NK-92 (cell line): Measurements from ENCODE around the gene GSPT1.
A peak's percentile ranks its signal among the peaks of the same experiment; 100 is the strongest.
"Not testable (repeated sequence)": the region's sequence is repeated elsewhere in the genome, so short reads cannot be mapped to it uniquely, and the experiment has no call there.

Experiments used
- DNase-seq: peaks from one replicate; lab custom pipeline; 2025; ENCODE audit not compliant: unreplicated experiment; lab: John Stamatoyannopoulos, UW

The GSPT1 gene

GRCh38 chr16:11915644-11916523 is at the start of gene GSPT1:
Gene GSPT1, minus strand, starts transcription at chr16:11915956. Its CDS starts 236 bp downstream, at chr16:11915720.
- peak; percentile 96 for DNase-seq

GRCh38 chr16:11964761-11965551 is 49.2 kb upstream of the GSPT1 start, which contains the start of gene TNFRSF17:
Gene TNFRSF17, plus strand, starts transcription at chr16:11965210. Its CDS starts 115 bp downstream, at chr16:11965325.
- DNase-seq: no peak

GRCh38 chr16:11963706-11964105 is 48.0 kb upstream of the GSPT1 start:
- no peak for DNase-seq

- not testable (repeated sequence) for DNase-seq
Measured at GRCh38 chr16:11962978-11963377, 47.2 kb upstream of the GSPT1 start.

- DNase-seq: not testable (repeated sequence)
Measured at GRCh38 chr16:11962457-11962856, 46.7 kb upstream of the GSPT1 start.

GRCh38 chr16:11957591-11958395 is 42.0 kb upstream of the GSPT1 start:
- DNase-seq: no peak

- no peak for DNase-seq
Measured at GRCh38 chr16:11956558-11956957, 40.8 kb upstream of the GSPT1 start.

GRCh38 chr16:11955713-11956123 is 40.0 kb upstream of the GSPT1 start:
- no peak for DNase-seq

GRCh38 chr16:11953576-11953975 is 37.8 kb upstream of the GSPT1 start:
- DNase-seq: not testable (repeated sequence)

GRCh38 chr16:11950388-11950787 is 34.6 kb upstream of the GSPT1 start:
- no peak for DNase-seq

- DNase-seq: no peak
Measured at GRCh38 chr16:11949527-11949926, 33.8 kb upstream of the GSPT1 start.

GRCh38 chr16:11948819-11949218 is 33.1 kb upstream of the GSPT1 start:
- DNase-seq: no peak

GRCh38 chr16:11946433-11946832 is 30.7 kb upstream of the GSPT1 start:
- DNase-seq: no peak

GRCh38 chr16:11941945-11942344 is 26.2 kb upstream of the GSPT1 start, which contains the start of gene NPIPB2:
Gene NPIPB2, minus strand, starts transcription at chr16:11942045. Its CDS starts 0 bp downstream, at chr16:11942045.
- not testable (repeated sequence) for DNase-seq

- not testable (repeated sequence) for DNase-seq
Measured at GRCh38 chr16:11927350-11927749, 11.6 kb upstream of the GSPT1 start.

- DNase-seq: not testable (repeated sequence)
Measured at GRCh38 chr16:11924046-11924445, 8.3 kb upstream of the GSPT1 start.

- DNase-seq: no peak
Measured at GRCh38 chr16:11916524-11917285, 949 bp upstream of the GSPT1 start.

GRCh38 chr16:11915114-11915643 is 577 bp downstream of the GSPT1 start:
- no peak for DNase-seq

- no peak for DNase-seq
Measured at GRCh38 chr16:11914210-11915113, 1.3 kb downstream of the GSPT1 start.
